WERI-Rb-1 (cell line): Measurements from ENCODE around the gene THBS2.
"Not testable (repeated sequence)": the region's sequence is repeated elsewhere in the genome, so short reads cannot be mapped to it uniquely, and the experiment has no call there.

Source experiments
- DNase-seq: peaks from one replicate; pipeline ENCODE4 v3.0.0-alpha.2; 2020
- H3K27ac ChIP-seq: fragments of 250-450 bp; sonication (Bioruptor Pico); 2 replicates; pipeline ENCODE4 v1.5.1; 2020; ENCODE audit warnings: mild to moderate bottlenecking, moderate library complexity
- H3K27me3 ChIP-seq: fragments of 250-450 bp; sonication (Bioruptor Pico); 2 replicates; pipeline ENCODE4 v1.5.1; 2021; ENCODE audit warnings: mild to moderate bottlenecking, low read depth, moderate library complexity; ENCODE audit not compliant: insufficient read depth, severe bottlenecking
- H3K36me3 ChIP-seq: fragments of 250-450 bp; sonication (Bioruptor Pico); 2 replicates; pipeline ENCODE4 v1.5.1; 2020; ENCODE audit warnings: mild to moderate bottlenecking, moderate library complexity
- H3K4me3 ChIP-seq: 2 replicates; pipeline ENCODE4 v1.5.1; 2011; ENCODE audit warnings: low read depth, mild to moderate bottlenecking, control low read depth, low read length
- H3K9me3 ChIP-seq: fragments of 250-450 bp; sonication (Bioruptor Pico); 2 replicates; pipeline ENCODE4 v1.5.1; 2021; ENCODE audit warnings: mild to moderate bottlenecking, moderate library complexity; ENCODE audit not compliant: severe bottlenecking
- CTCF ChIP-seq: IDR thresholded peaks from 2 replicates; pipeline ENCODE4 v1.5.1; 2011; ENCODE audit warnings: low read depth, mild to moderate bottlenecking, control low read depth, inconsistent platforms, low read length

The THBS2 gene

GRCh38 chr6:169271158-169271876, 17.7 kb upstream of the THBS2 start:
- no peak overlapping the region for H3K27ac ChIP-seq
- H3K27me3 ChIP-seq, result no peaks in the 10 kb centered on the region
- TF ChIP-seq CTCF, result no peak
- DNase-seq, result no peak
- no peak overlapping the region for H3K4me3 ChIP-seq
- H3K36me3 ChIP-seq, result no peaks in the 10 kb centered on the region
- H3K9me3 ChIP-seq, result no peaks in the 10 kb centered on the region

GRCh38 chr6:169270077-169270380, 16.4 kb upstream of the THBS2 start:
- H3K9me3 ChIP-seq, H3K36me3 ChIP-seq, H3K27me3 ChIP-seq, DNase-seq, H3K27ac ChIP-seq, H3K4me3 ChIP-seq: not testable (repeated sequence)

- no peaks in the 10 kb centered on the region for H3K27me3 ChIP-seq
- no peaks in the 10 kb centered on the region for H3K36me3 ChIP-seq
- DNase-seq, result no peak
- H3K4me3 ChIP-seq, result no peak overlapping the region
- no peak for TF ChIP-seq CTCF
- H3K27ac ChIP-seq, result no peak overlapping the region
- H3K9me3 ChIP-seq, result no peaks in the 10 kb centered on the region
Observed at GRCh38 chr6:169269180-169270076, 15.8 kb upstream of the THBS2 start.

DNA sequence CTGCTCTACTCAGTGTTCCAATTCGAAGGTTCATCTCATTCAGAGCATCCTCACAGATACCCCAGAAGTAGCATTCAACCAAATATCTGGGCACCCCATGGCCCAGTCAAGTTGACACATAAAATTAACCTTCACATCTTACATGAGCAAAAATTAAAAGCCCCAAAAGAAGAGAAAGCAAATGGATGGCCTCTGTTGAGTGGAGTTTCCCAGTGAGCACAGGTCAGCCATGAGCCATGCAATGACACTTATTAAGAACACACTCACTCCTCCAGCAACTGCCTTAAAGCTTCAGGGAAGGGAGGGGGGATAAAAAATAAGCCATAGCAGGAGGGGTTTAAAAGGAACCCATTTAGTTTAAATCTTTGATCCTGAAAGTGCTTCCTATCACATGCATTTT, 14.6 kb upstream of the THBS2 start:
- no peak overlapping the region for H3K27ac ChIP-seq
- no peaks in the 10 kb centered on the region for H3K27me3 ChIP-seq
- H3K9me3 ChIP-seq, result no peaks in the 10 kb centered on the region
- H3K4me3 ChIP-seq, result no peak overlapping the region
- H3K36me3 ChIP-seq, result no peaks in the 10 kb centered on the region
- no peak for TF ChIP-seq CTCF
- no peak for DNase-seq

DNA sequence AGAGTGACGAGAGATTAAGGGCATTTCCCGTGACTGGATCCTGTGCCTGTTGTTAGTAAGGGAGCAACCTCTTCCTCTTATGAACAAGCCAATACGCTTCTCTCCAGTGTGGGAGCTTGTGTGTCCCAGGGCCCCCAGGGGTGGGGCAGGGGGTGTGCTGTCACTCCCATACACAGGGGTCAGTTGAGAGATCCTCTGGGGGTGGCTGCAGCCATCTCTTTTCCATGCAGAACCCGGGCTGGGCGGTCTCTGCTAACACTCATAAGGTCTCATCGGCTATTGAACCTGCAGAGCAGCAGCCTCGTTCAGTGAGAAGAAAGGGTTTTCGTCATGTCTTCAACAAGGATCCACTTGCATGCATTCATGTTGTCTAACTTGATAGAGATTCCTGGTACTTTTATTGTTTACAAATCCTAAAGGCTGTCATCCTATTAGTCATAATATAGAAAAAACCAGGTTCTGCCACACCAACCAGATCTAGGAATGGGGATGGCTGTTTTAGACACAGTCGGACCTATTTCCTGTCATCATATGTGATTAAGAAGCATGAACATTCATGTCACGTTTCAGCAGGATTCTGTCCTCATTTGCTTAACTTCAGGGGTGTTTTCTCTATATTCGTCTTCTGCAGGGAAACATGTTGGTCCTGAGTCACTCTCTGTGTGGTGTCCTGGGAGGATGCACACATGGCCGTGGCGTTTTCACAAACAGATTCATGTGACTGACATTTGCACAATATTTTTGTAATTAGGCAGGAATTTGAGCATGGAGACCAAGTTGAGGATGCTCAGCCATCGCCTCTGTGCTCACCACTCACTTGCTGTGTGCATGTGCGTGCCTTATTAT, 13.3 kb upstream of the THBS2 start:
- Histone ChIP-seq H3K9me3 (no peaks in the 10 kb centered on the region), H3K4me3 (no peak overlapping the region), H3K36me3 (no peaks in the 10 kb centered on the region), H3K27ac (no peak overlapping the region), H3K27me3 (no peaks in the 10 kb centered on the region)
- DNase-seq, result no peak
- TF ChIP-seq CTCF, result no peak

DNA sequence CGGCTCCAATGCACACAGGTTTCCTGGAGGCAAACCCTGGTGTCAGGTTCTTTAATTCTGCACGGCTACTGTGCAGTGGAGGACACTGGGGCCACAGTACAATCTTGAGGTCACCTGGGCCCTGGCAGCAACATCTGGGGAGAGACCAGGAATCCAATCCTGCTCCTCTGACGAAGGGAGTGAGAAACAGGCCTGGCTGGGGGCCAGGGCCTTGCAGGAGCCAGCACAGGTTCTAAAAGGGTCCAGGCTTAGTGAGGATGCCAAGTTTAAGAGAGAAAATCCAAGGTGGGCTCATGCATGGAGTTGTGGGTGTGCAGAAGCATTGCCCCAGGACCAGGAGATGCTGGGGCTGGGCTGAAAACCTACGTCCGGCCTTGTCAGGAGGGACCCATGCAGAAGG, 12.6 kb upstream of the THBS2 start:
- Histone ChIP-seq H3K4me3 (no peak overlapping the region), H3K27ac (no peak overlapping the region), H3K36me3 (no peaks in the 10 kb centered on the region), H3K27me3 (no peaks in the 10 kb centered on the region), H3K9me3 (no peaks in the 10 kb centered on the region)
- no peak for TF ChIP-seq CTCF
- DNase-seq, result no peak
